HG03442 (cell line): ENCODE measurements around the gene SHKBP1.

Experiments
- ATAC-seq: cut with Tn5 transposase; IDR thresholded peaks from one replicate; pipeline ENCODE4 v1.9.1; 2021; ENCODE audit warnings: mild to moderate bottlenecking, moderate library complexity; ENCODE audit not compliant: unreplicated experiment

SHKBP1 gene

DNA sequence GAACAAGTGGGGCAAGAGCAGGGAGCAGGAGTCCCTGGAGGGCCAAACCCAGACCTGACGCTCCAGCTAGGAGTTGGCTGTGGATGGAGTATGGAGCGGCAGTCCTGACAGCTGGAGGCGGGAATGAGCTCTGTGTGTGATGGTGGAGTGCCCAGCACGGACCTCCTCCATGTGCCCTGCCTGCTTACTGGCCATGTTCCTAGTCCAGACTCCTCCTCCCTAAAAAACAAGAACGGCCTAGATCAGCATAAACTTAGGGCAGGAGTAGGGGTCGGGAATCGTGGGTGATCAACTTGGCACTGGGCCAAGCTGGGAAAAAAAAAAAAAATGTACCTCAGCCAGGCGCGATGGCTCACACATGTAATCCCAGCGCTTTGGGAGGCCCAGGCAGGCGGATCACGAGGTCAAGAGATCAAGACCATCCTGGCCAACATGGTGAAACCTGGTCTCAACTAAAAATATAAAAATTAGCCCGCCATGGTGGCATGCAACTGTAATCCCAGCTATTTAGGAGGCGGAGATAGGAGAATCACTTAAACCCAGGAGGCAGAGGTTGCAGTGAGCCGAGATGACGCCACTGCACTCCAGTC, 54.0 kb downstream of the SHKBP1 start:
- no peak for ATAC-seq

DNA sequence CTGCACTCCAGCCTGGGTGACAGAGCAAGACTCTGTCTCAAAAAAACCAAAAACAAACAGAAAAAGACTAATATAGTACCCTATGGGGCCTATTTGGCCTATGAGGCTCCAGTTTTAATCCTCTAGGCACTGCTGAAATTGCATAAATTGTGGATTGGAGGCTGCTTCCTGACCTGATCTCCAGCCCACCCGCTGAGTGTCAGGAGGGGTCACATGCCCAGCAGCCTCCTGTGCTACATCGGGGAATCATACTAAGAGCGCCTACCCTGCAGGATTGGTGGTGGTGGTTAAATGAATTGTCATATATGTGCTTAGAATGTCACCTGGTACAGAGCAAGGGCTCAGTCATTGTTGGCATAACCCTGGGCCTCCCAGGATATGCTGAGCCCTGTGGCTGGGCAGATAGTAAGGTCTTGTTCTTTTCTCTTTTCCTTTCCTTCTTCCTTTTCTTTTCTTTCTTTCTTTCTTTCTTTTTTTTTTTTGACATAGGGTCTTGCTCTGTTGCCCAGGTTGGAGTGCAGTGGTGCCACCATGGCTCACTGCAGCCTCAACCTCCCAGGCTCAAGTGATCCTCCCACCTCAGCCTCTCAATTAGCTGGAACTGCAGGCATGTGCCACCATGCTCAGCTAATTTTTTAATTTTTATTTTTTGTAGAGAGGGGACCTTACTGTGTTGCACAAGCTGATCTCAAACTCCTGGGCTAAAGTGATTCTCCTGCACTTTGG, 55.8 kb downstream of the SHKBP1 start:
- no peak for ATAC-seq

DNA sequence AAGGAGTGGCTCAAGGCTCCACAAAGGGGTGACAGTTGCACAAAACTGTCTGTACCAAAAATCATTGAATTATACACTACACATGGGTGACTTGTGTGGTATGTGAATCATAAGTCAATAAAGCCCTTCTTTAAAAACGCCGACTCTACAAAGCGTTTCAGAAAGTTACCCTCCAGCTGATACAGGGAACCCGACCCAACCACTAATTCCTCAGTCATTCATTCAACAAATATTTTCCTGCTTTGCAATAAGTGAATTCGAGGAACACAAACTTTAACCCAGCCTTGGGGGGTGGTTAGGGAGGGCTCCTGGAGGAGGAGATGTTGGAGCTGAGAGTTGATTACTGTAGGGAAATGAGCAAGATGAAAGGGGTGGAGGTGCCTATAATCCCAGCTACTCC, 56.5 kb downstream of the SHKBP1 start:
- no peak for ATAC-seq

DNA sequence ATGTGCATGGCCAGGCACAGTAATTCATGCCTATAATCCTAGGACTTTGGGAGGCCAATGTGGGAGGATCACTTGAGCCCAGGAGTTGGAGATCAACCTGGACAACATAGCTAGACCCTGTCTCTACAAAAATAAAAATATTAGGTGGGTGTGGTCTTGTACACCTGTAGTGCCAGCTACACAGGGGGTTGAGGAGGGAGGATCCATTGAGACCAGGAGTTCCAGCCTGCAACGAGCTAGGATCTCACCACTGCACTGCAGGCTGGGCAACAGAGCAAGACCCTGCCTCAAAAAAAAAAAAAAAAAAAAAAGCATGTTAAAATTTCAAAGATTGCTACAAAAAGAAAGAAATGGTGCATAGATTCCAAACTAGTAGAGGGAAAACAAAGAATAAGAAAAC, 61.7 kb downstream of the SHKBP1 start:
- ATAC-seq, result no peak

DNA sequence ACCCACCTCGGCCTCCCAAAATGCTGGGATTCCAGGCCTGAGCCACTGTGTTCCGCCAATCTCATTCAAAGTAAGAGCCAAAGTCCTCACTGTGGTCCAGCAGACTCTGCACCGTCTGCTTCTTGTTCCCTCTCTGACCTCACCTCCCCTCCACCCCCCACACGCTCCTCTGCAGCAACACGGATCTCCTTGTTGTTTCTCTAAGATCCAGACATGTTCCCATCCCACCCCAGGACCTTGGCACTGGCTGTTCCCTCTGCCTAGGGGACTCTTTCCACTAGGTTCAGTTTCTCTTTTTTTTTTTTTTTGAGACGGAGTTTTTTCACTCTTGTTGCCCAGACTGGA, 62.9 kb downstream of the SHKBP1 start:
- no peak for ATAC-seq

DNA sequence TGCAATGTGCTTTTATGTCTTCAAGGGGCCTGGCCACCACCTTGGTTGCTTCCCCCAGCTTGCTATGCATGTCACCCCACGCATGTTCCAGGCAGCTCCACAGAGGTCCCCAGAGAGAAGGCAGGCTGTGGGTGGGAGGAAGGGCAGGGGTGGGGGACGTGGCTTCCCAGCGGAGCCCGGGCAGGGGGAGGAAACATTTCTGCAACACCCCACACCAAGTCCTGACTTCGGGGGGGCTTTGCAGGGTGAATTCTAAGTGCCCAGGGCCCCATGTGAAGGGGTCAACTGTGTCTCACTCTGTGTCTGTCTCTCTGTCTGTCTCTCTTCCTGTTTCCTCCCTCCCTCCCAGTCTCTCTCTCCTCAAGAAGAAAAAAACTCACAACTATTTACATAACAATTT, 64.1 kb downstream of the SHKBP1 start:
- ATAC-seq, result no peak
